MV-4-11 (cell line): ENCODE data around the gene NDST1.

ENCODE experiments used
- DNase-seq: peaks from one replicate; lab custom pipeline; 2025; lab: John Stamatoyannopoulos, UW

NDST1 gene

DNA sequence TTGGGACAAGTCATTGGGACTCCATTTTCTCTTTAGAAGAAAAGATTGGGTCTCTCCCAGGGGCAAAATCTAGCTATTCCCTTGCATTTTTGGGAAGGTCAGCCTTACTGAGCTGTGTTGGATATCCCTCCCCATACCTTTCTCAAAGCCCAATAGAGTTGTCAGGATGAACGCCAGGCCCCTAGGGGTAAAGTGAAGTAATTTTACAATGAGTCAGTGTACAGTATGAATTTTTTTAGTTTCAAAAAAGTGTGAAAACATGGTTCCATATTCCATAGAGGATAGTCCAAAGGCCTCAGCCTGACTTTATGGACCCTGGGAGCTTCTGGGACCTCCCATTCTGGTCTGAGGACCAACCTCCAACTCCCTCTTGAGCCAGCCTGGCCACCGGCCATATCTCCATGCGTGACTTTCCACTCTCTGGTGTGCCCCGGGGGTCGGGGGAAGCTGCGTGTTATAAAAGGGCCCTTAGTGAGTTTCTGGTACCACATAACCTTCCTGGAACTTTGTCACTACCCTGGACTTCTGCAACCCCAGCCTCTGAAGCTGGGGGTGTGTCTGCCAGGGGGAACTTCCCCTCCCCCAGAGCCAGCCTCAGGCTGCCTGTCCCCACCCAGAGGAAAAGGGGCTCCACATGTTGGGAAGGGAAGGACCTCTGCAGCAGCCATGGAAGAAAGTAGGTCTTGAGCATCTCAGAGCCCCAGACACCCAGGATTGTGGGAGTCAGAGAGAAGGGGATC is 80.1 kb downstream of the NDST1 start:
- DNase-seq: no peak

DNA sequence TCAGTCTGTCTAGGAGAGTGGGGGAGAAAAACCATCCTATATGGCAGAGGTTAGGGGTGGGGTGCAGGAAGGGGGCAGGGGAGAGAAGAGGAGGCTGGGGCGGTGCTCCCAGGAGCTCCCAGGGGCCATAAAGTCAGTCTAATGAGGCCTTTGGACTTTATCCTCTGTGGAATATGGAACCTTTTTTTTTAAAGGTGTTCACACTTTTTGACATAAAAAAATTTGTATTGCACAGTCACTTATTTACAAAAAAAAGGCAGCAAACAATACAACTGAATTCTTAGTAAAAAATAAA is 80.6 kb downstream of the NDST1 start:
- no peak for DNase-seq

GRCh38 chr5:150589862-150590601 is 82.1 kb downstream of the NDST1 start:
- DNase-seq: no peak

GRCh38 chr5:150590979-150591695 is 83.2 kb downstream of the NDST1 start:
- DNase-seq: no peak

DNA sequence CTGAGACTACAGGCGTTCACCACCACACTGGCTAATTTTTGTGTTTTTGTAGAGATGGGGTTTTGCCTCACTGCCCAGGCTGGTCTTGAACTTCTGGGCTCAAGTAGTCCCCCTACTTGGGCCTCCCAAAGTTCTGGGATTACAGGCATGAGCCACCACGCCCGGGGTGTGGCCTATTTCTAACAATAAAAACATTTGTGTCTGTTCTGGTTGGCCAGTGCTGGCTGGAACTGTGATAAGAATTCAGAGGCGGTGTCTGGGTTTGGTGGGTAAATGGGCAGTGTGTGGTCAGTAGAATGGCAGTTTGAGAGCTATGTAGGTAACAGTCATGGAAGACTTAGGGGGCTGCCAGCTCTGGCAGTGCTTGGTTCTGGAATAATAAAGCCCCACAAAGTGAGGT is 85.7 kb downstream of the NDST1 start:
- no peak for DNase-seq

GRCh38 chr5:150593996-150594395 is 86.1 kb downstream of the NDST1 start:
- DNase-seq: no peak

DNA sequence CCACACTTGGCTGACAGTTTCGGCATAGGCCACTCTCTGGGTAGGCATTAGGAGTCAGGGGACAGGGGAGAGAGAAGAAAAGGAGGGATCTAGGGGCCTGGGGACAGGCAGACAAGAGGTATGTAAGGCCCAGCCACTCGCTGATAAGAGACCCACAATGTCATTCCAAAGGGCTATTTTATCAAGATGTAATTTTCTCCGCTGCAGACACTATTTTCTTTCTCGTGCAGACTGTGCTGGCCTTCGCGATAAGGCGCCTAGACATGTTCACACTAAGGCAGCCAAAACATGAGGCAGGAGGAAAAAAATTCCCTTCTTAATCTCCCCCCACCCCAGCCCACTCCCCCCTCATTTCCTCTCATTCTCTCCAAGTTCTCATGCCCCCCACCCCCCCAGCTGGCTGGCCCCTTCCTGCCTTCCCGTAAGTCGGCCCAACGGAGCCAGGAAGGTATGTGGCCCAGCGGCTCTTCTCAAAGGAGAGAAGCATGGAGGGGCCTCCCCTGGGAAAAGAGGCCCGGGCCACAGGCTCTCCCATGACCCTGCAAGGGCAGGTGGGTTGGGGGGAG is 87.6 kb downstream of the NDST1 start:
- DNase-seq: no peak

GRCh38 chr5:150596313-150596712 is 88.4 kb downstream of the NDST1 start:
- no peak for DNase-seq

- peak; percentile 72 for DNase-seq
Measured at GRCh38 chr5:150596826-150597225, 88.9 kb downstream of the NDST1 start.

GRCh38 chr5:150598006-150598405 is 90.1 kb downstream of the NDST1 start:
- DNase-seq: peak; percentile 37

GRCh38 chr5:150598821-150599273 is 90.9 kb downstream of the NDST1 start:
- no peak for DNase-seq

DNA sequence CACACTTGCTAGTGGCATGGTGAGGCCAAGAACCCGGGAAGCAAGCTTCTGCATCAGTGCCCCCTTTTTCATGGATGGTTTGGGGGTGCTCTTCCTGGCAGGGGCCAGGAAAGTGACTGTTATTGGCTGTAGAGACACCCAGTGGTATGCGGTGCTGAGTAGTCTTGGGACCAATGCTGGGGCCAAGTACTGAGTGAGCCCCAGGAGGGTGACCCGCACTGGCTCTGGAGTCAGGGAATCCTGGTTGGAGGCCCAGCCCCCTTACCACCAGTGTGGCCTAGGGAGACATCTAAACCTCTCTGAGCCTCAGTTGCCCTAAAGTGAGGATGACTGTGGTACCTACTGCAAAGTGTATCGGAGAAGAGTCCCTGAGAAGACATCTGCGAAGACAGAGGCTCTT is 91.3 kb downstream of the NDST1 start:
- no peak for DNase-seq

GRCh38 chr5:150599917-150600511 is 92.1 kb downstream of the NDST1 start:
- DNase-seq: no peak

- DNase-seq: no peak
Measured at GRCh38 chr5:150600616-150601490, 92.9 kb downstream of the NDST1 start.

DNA sequence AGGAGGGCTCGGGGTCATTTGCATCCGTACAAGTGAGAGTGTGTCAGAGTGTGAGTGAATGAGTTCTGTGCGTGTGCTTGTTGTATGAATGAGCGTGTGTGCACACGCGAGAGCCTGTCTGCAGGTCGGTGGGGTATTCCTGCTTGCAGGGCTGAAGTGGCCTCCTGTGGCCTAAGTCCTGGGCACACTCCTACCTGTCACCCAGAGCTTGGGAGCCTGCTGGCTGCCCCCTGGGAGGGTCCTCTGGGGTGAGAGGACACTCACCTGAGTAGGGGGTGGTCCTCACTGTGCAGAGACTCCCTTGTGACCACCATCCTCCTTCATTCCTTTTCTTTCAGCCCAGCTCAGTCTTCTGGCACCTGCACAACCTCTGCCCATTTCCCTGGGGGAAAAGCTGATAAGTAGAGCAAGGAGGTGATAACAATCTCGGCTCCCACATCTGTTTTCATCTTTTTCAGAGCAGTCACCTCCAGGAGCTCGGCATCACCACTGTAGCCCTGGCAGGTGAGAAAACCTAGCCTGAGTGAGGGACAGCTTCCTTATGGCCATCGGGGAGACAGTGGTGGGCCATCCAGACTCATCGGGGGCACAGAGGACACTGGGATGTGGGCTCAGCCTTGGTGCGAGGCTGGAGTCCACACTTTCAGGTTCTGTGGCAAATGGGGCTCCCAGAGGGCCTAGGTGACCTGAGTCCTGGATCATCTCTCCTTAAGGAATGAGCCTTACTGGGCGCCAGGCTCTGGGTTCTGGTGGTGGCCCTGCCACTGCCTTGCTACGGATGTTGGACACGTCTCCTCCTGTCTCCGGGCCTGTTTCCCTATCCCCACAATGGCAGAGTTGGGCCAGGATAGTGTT is 93.8 kb downstream of the NDST1 start:
- no peak for DNase-seq

DNA sequence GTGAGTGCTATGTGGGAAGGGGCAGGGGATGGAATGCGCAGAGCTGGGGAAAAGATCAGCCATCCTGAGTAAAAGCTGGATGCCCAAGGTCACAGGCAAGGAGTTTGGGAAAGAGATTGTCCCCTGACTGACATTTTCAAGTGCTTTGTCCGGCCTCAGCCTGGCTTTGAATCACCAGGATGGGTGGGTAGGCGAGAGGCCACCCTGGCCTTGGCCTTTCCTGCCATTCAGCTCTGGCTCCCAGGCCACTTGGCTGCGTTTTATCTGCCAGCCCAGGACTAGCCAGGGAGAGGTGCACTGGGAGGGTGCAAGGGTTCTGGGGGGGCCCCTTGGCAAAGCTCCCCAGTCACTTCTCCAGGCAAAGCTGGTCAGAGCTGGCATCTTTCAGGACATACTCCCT is 95.1 kb downstream of the NDST1 start:
- DNase-seq: no peak

DNA sequence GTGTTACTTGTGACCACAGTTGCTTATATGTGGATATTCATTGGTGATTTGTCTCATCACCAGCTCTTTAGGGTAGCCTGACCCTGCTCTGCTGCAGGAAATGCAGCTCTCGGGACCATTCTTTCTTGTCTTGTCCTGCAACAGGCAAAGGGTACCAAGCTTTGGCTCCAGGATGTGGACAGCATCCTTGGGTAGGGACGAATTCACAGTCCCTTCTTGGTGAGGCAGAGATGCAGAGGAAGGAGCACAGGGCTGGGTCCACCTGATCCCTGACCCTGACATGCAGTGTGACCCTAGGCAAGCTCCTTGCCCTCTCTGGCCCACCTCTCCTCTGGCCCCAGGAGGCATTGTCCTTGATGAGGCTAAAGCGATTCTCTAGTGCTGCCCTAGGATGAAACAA is 95.6 kb downstream of the NDST1 start:
- no peak for DNase-seq

GRCh38 chr5:150604010-150604409 is 96.1 kb downstream of the NDST1 start:
- no peak for DNase-seq

DNA sequence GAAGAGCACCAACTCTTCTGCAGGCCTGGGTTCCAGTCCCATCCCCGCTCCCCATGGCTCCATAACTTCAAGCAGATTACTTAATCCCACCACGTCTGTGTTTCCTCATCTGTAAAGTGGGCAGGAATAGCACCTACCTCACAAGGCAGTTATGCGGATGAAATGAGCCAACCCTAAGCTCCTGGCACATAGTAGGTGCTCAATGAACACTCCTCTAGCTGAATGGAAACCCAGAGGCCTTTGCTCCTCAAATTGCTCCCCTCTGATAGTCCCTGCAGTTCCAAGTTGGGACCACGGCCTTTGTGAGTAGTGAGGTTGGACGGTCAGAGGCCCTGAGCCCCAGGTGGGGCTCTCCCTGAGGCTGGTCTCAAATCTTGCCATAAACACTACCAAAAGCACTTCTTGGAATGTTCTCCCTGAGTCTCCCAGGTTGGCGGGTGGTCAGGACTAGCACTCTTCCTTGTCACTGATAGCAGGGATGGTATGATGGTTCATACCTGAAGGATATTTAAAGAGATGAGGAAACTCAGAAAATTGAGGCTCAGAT is 97.0 kb downstream of the NDST1 start:
- DNase-seq: no peak

DNA sequence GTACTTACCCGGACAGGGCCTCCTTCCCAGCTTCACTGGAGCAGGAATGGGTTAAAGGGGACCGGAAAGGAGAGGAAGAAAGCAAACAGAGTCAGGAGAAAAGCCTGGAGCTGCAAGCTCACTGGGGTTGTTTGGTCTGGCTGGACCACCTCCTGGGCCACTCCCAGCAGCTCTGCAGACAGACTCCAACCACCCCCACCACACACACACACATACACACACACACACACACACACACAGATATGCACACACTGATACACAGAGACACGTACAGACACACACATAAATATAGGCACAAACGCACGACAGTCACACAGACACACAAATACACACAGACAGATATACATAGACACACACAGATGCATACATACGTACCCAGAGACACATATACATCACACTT is 97.6 kb downstream of the NDST1 start:
- DNase-seq: no peak
